ENCODE results near the gene IER5L.

The IER5L gene

GRCh38 chr9:129149442-129149841 is 28.6 kb downstream of the IER5L start:
- TF ChIP-seq TAF1 (IDR thresholded peaks at IDR 0.05; ENCODE audit: borderline replicate concordance, insufficient read depth, low read length) (no peak), SIN3A (IDR thresholded peaks at IDR 0.05; ENCODE audit: borderline replicate concordance, insufficient read depth, low read length) (no peak), POLR2AphosphoS5 (IDR thresholded peaks at IDR 0.05; ENCODE audit: low read depth, low read length) (no peak), FOXP2 (optimal IDR thresholded peaks at IDR 0.05; ENCODE audit: borderline replicate concordance, extremely low read depth, extremely low read length, insufficient read depth) (no peak)

GRCh38 chr9:129148463-129149204 is 29.4 kb downstream of the IER5L start:
- TF ChIP-seq TAF1 (IDR thresholded peaks at IDR 0.05; ENCODE audit: borderline replicate concordance, insufficient read depth, low read length): no peak
- TF ChIP-seq REST (IDR thresholded peaks at IDR 0.05; ENCODE audit: insufficient read depth in 1 of 2, low read depth in 2 of 2, low read length in 2 of 2): no peak
- no peak for TF ChIP-seq POLR2AphosphoS5 (IDR thresholded peaks at IDR 0.05; ENCODE audit: low read depth, low read length)
- TF ChIP-seq SIN3A (IDR thresholded peaks at IDR 0.05; ENCODE audit: borderline replicate concordance, insufficient read depth, low read length): no peak
- no peak for TF ChIP-seq FOXP2 (optimal IDR thresholded peaks at IDR 0.05; ENCODE audit: borderline replicate concordance, extremely low read depth, extremely low read length, insufficient read depth)

- TF ChIP-seq TAF1 (IDR thresholded peaks at IDR 0.05; ENCODE audit: borderline replicate concordance, insufficient read depth, low read length): no peak
- TF ChIP-seq REST (IDR thresholded peaks at IDR 0.05; ENCODE audit: insufficient read depth in 1 of 2, low read depth in 2 of 2, low read length in 2 of 2): no peak
- TF ChIP-seq POLR2AphosphoS5 (IDR thresholded peaks at IDR 0.05; ENCODE audit: low read depth, low read length): no peak
- no peak for TF ChIP-seq SIN3A (IDR thresholded peaks at IDR 0.05; ENCODE audit: borderline replicate concordance, insufficient read depth, low read length)
- TF ChIP-seq FOXP2 (optimal IDR thresholded peaks at IDR 0.05; ENCODE audit: borderline replicate concordance, extremely low read depth, extremely low read length, insufficient read depth): no peak
Observed at GRCh38 chr9:129146441-129146941, 31.6 kb downstream of the IER5L start.

GRCh38 chr9:129145841-129146292 is 32.2 kb downstream of the IER5L start:
- TF ChIP-seq POLR2AphosphoS5 (IDR thresholded peaks at IDR 0.05; ENCODE audit: low read depth, low read length) (peak; percentile 18; the same call in 1 of the 2 replicates), SIN3A (IDR thresholded peaks at IDR 0.05; ENCODE audit: borderline replicate concordance, insufficient read depth, low read length) (no peak)

GRCh38 chr9:129145316-129145715 is 32.7 kb downstream of the IER5L start:
- TF ChIP-seq POLR2AphosphoS5 (IDR thresholded peaks at IDR 0.05; ENCODE audit: low read depth, low read length): no peak
- no peak for TF ChIP-seq TAF1 (IDR thresholded peaks at IDR 0.05; ENCODE audit: borderline replicate concordance, insufficient read depth, low read length)

- no peak for TF ChIP-seq TAF1 (IDR thresholded peaks at IDR 0.05; ENCODE audit: borderline replicate concordance, insufficient read depth, low read length)
- peak; percentile 53; the same call in 1 of the 2 replicates for TF ChIP-seq POLR2AphosphoS5 (IDR thresholded peaks at IDR 0.05; ENCODE audit: low read depth, low read length)
- 0 out of 2 replicates have a peak, but pooled peaks have one; percentile 26 for TF ChIP-seq SIN3A (IDR thresholded peaks at IDR 0.05; ENCODE audit: borderline replicate concordance, insufficient read depth, low read length)
- no peak for TF ChIP-seq REST (IDR thresholded peaks at IDR 0.05; ENCODE audit: insufficient read depth in 1 of 2, low read depth in 2 of 2, low read length in 2 of 2)
- no peak for TF ChIP-seq FOXP2 (optimal IDR thresholded peaks at IDR 0.05; ENCODE audit: borderline replicate concordance, extremely low read depth, extremely low read length, insufficient read depth)
Observed at GRCh38 chr9:129143031-129143927, 34.8 kb downstream of the IER5L start.
